DOHH2 (cell line): ENCODE results near the gene SDR9C7.

Experiments used
- EZH2phosphoT487 ChIP-seq: fragments of 200-600 bp; sonication (generic); IDR thresholded peaks from 2 replicates; pipeline ENCODE4 v1.6.1; 2017; ENCODE audit warnings: borderline replicate concordance, mild to moderate bottlenecking, antibody characterized with exemption, low read length, moderate library complexity, mixed read lengths
- TF ChIP-seq, protein P1 (sequence below): fragments of 200-600 bp; sonication (generic); IDR thresholded peaks from one replicate; pipeline ENCODE4 v1.5.1; 2014; ENCODE audit warnings: antibody characterized with exemption, mild to moderate bottlenecking, low read depth, low read length; ENCODE audit not compliant: poor library complexity, severe bottlenecking

DNA sequence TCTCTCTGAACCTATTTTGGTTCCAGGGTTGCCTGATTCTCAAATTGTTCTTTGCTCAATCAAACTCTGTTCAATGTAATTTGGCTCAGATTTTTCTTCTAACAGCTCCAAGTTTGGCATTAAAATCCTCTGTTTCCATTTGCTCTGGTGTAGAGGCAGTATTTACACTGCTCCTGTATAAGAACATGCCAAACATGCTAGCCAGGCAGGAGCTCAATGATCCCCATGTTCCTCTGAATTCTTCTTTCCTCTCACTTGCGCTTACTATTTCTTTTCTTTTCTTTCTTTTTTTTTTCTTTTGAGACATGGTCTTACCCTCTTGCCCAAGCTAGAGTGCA, 17.2 kb downstream of the SDR9C7 start:
- TF ChIP-seq, protein P1, sequence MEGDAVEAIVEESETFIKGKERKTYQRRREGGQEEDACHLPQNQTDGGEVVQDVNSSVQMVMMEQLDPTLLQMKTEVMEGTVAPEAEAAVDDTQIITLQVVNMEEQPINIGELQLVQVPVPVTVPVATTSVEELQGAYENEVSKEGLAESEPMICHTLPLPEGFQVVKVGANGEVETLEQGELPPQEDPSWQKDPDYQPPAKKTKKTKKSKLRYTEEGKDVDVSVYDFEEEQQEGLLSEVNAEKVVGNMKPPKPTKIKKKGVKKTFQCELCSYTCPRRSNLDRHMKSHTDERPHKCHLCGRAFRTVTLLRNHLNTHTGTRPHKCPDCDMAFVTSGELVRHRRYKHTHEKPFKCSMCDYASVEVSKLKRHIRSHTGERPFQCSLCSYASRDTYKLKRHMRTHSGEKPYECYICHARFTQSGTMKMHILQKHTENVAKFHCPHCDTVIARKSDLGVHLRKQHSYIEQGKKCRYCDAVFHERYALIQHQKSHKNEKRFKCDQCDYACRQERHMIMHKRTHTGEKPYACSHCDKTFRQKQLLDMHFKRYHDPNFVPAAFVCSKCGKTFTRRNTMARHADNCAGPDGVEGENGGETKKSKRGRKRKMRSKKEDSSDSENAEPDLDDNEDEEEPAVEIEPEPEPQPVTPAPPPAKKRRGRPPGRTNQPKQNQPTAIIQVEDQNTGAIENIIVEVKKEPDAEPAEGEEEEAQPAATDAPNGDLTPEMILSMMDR = no peak
- no peak for TF ChIP-seq EZH2phosphoT487
